Measurements from ENCODE around the gene ASIC4. TPM values are rescaled to one million over a fixed set of nuclear protein-coding genes. Genes with fewer than 3 reads are reported as not detected.

The ASIC4 gene
- total RNA-seq, 1 donor from 2014 or later, result 0.49 TPM

DNA sequence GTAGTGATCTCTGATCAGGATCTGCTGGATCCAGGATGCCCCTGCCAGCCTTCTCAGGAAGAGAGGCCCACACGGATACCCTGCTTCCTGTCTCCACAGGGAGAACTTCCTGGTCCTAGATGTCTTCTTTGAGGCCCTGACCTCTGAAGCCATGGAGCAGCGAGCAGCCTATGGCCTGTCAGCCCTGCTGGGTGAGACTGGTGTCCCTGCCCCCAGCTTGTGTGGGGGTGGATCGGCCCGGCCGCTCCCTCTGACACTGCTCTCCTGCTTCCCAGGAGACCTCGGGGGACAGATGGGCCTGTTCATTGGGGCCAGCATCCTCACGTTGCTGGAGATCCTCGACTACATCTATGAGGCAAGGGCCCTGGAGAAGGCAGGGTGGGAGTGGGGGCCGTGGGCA lies 22.7 kb downstream of the ASIC4 start:
- no peak for DNase-seq

DNA sequence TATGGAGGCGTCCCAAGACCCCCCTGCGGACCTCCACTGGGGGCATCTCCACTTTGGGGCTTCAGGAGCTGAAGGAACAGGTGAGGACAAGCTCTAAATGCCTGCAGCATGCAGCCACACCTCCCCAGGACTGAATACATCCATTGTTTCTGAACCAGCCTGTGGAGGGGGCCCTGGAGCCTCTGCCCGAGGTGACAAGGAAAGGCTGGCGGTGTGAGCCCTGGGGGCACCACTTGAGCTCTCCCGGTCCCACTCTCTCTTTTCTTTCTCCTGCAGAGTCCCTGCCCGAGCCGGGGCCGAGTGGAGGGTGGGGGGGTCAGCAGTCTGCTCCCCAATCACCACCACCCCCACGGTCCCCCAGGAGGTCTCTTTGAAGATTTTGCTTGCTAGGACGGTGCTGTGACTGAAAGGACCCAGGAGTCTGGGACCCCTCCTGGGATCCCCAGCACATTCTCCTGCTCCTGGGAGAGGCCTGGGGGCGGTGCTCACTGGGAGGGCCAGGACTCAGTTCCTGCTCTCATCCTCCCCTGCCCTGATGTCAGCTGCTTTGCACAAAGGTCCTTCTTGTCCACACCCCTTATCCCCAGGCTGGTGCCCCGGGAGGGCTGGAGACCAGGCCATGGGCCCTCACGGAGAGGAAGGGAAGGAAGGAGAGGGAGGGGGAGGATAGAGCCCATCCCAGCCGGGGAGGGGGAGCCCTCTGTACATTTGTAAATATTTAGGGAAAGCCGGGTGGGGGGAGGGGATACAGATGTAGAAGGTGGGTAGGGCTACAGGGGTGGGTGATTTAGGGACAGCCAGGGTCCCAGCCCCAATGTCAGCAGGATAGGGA lies 23.6 kb downstream of the ASIC4 start:
- DNase-seq, result no peak

DNA sequence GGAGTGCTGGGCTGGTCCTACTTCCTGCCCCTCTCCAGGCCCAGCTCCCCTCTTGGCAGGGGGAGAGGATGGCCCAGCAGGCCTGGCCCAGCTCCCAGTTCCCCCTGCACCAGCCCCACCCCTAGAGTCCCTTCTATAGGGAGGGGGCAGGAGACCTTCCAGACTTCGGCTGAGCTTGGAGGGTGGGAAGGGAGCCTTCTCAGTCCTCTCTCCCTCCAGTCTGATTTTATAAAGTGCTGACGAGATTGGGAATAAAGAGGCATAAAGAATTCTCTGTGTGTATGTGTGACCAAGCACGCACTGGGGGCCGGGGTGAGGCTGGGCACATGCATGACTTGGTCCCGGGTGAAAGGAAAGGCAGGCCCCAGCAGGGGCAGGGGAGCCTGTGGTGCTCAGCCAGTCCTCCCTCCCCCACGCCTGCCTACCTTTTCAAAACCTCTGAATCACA lies 24.2 kb downstream of the ASIC4 start:
- no peak for DNase-seq

DNA sequence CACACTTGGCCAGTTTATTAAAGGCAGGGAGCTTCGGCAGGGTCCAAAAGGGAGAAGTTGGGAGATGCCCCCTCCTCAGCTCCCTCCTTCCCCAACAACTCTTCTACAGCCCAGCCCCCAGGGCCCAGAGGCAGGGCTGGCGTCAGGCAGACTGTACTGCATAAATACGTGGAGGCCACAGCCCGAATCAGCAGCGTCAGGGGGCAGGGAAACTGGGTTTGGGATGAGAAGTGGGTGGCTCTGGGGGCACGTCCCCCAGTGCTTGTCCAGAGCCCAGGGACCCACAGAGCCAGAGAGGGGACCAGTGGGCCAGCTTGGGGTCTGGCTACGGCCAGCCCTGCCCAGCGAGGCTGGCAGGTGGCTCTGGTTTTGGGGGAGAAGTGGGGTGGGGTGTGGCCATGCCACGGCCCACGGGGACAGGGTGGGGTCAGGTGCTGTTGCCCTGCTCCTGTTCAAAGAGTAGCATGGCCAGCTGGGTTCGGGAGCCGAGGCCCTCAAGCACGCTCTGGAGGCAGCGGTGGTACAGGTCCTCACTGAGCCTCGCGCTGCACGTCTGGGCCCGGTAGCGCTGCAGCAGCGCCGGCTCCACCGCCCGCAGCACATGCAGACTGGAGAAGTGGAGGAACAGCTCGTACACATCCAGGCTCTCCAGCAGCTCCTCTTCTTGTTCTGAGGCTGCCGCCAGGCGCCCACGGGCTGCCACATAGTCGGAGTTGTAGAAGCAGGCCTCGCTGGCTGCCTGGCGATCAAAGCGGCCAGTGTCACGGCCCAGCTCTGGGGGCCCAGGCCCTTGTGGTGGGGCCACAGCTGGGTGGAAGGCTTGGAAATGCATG lies 24.9 kb downstream of the ASIC4 start:
- DNase-seq, result no peak

DNA sequence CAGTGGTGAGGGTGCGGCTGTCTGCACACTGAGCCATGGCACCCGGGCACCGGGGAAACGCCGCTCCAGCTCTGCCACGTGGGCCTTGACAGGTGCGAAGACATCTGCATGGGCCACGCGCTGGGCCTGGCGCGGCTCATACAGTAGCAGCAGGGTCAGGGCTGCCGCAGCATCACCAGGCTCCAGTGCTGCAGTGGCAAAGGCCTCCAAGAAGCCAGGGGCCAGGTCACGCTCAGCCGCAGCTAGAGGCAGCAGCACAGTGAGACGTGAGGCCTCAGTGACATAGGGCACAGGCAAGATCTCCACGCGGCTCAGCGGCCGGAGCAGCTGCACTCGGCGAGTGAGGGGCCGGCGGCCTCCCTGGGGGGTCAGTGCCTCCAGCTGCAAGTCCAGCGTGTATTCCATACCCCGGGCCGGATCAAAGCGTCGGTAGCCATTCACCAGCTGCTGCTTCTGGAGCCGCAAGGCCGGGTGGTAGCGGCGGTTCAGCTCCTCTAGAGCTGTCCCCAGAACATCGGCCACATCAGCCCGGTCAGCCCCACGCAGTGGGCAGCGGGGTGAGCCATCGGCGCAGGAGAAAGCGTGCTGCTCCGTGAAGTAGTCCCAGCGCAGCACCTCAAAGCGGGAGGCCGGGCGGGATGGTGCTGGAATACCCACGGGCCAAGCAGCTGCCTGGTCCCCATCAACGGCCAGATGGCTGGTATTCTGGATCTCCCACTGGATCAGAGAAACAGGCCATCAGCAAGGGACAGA lies 25.8 kb downstream of the ASIC4 start:
- DNase-seq, result no peak

DNA sequence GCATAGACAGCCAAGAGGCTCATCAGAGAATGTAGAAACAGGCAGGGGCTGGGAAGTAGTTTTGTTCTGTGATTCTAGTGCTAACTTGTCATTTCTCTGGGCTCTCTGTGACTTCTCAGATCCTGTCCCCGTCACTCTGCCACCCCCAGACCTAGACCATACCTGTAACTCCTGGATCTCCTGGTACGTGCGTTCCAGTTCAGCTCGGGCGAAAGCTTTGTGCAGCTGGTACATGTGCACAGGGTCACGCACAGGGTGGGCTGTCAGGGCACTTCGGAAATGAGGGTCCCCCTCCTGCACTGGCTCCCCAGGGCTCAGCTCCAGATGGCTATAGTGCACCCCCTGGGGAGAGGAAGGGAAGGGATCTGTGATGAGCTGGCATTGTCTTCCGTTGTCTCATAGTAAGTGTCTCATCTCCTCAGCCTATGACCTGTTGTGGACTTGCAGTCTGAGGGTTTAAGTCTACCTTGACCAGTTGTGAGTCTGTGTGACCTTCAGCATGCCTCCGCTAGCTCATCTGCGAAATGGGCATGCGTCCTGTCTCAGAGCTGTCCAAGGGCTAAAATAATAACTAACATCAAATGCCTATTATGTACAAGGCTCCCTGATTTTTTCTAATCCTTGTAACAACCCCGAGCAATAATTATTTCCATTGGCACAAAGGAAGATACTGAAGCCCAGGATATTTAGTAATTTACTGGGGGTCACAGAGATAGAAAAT lies 26.7 kb downstream of the ASIC4 start:
- DNase-seq, result no peak

DNA sequence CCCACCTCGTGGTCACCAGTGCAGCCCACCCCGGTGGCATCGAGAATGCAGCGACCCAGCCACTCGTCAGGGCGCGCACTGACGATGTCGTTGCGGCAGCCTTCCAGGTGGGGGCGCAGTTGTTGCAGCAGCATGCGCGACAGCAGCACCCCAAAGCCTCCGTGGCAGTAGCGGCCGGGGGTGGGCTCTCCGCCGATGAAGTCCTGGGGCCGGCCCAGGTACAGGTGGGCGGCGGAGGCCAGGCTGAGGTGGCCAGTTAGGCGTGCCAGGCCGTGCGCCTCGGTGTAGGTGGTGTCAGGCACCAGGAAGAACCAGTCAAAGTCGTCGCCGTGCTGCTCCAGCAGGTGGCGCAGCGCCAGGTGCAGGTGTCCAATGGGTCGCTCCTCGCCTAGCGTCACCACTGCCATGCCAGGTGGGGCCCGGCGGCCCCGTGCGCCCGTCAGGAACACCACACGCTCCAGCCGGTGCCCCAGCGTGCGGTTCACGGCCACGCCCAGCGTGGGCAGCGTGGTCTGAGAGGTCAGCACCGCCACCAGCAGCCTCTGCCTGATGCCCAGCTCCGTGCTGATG lies 27.4 kb downstream of the ASIC4 start:
- no peak for DNase-seq

DNA sequence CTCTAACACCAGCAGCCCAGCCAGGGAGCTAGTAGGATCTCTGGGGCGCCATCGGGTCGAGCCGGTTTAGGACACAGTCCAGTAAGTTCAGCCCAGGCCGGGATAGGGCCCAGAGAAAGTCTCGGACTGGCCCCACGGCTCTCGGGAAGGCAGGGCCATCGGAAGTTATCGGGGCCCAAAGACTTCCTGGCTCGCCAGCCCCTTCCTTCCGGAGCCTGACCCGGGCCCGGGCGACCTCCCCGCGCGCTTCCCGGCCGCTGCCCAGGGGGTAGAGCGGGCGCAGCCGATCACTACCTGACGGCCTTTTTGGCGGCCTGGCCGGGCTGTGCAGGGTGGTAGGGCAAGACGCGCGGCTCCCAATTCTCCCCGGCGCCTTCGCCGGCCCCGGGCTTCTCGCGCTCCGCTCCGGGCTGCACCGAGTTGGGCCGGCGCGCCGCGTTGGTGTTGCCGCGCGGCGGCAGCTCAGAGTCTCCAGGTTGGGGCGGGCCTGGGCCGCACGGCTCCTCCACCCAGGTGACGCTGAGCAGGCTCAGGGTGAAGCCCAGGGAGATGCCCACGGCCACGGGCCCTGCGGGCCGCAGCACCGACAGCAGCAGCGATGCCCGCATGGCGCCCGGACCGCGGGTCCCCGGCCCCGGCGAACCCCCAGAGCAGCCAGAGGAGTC lies 28.8 kb downstream of the ASIC4 start:
- DNase-seq, result no peak

DNA sequence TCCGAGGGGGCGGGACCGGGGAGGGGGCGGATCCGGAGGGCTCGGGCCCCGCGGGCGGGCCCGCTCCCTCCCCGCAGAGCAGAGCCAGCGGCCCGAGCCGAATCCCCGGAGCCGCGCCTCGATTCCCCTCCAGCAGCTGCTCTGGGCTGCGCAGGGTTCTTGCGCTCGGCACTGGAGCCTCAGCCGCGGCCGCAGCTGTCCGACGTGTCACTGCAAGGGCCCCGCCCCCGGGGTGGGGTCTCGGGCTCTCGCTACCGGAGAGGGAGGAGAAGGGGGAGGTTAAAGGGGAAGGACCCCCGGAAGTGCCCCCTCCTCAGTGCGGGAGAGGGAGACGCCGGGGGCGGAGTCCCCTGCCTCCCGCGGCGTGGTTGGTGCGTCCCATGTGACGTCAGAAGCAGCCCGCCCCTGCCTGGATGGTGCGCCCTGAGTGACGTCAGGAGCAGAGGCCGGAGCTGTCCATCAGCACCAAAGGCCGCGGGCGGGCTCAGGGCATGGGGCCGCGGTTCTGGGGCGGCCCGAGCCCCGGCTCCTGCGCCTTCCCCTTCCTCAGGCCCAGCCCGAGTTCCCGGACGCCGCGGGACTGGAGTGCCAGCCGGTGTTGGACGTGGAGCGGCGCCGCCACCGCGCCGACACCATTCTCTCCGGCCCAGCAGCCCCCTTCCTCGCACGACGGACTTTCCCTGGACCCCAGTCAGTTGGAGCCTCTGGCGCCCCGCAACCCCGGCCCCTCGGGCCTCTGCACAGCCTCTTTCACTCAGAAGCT lies 29.5 kb downstream of the ASIC4 start, which contains the start of the genes CHPF and TMEM198:
TSS of gene CHPF (minus strand) at position 214 of the 763 bp plus-strand sequence. CDS start 271 bp downstream, outside the sequence.
TSS of gene TMEM198 (plus strand) at position 433 of the 763 bp plus-strand sequence. CDS start 700 bp downstream, outside the sequence.
- DNase-seq, result peak; percentile 98

DNA sequence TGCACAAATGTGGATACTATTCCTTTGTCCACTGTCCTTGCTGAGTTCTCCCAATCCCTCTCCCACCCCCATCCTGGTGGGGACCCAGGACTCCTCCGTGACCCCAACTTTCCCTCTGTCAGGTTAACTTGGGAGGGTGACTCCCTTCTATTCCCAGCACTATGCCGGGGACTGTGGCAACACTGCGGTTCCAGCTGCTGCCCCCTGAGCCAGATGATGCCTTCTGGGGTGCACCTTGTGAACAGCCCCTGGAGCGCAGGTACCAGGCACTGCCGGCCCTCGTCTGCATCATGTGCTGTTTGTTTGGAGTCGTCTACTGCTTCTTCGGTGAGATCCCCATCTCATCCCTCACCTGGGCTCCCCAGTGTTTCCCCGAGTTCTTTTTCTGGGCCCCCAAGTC lies 30.3 kb downstream of the ASIC4 start:
- no peak for DNase-seq

DNA sequence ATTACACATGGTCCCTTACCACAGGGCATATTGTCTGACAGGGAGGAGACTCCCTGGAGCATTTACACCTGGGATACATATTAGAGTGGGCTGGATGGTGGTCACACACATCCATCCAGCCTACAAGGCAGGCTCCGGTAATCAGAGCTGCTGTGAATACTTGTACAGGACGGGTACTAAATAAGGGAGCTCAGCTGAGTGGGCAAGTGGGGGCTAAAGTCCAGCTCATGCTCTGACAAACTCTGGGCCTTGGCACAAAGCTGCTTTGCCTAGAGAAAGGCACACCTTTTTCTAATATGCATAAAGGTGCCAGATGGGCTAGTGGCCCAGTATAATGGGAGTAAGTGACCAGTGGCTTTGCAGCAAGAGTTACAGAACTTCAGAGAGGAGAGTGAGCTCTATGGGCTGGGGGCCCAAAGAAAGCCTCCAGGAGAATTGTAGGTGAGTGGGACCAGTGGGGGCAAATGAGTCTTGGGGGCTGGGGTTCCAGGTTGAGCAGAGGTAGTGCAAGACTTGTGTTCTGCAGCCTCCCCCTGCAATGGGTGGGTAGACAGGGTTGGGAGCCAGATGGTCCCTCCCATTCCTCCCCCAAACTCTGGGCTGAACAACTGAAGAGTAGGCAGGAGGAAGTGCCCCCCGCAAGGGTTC lies 31.1 kb downstream of the ASIC4 start:
- no peak for DNase-seq

DNA sequence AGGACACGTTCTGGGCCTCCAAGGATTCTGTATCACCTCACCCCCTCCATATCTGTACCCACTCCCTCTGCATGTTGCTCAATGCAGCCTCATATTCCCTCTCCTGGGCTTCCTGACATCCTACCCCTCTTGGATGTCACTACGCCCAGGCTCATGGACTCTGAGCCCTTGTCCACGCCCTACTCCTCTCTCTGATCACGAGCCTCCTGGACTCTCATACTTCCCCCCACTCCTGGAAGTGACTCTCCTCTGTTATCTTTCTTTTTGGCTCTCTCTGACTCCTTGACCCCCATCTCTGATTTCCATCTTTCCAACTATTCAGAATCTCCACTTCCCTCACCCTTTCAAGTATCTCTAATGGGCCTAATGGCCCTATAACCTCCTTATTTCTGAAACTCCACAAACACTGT lies 31.7 kb downstream of the ASIC4 start:
- DNase-seq, result no peak

DNA sequence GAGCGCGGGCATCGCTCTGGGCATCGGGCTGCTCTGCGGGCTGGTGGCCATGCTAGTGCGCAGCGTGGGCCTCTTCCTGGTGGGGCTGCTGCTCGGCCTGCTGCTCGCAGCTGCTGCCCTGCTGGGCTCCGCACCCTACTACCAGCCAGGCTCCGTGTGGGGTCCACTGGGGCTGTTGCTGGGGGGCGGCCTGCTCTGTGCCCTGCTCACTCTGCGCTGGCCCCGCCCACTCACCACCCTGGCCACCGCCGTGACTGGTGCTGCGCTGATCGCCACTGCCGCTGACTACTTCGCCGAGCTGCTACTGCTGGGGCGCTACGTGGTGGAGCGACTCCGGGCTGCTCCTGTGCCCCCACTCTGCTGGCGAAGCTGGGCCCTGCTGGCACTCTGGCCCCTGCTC lies 33.3 kb downstream of the ASIC4 start:
- no peak for DNase-seq

DNA sequence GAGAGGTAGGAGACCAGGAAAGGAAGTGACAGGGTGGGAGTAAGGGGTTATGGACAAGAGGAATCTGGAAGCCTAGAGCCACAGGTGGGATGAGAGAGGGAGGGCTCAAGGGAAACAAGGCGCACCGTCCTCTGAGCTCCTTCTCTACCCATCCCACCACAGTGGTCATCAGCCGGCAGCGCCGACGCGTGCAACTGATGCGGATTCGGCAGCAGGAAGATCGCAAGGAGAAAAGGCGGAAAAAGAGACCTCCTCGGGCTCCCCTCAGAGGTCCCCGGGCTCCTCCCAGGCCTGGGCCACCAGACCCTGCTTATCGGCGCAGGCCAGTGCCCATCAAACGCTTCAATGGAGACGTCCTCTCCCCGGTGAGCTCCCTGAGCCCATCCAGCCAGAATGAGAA lies 34.7 kb downstream of the ASIC4 start:
- no peak for DNase-seq

DNA sequence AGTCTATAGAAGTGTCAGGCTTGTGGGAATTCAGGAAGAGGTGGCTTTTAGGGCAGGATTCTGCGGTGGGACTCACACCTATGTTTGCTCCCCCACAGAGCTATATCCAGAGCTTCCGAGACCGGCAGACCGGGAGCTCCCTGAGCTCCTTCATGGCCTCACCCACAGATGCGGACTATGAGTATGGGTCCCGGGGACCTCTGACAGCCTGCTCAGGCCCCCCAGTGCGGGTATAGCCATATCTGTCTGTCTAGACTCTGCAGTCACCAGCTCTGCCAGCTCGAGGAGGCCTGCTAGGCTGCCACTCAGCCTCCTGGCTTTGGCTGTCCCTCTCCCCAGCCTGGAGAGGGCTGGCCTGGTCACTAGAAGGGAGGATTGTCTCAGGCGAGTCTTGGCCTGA lies 35.3 kb downstream of the ASIC4 start:
- no peak for DNase-seq

DNA sequence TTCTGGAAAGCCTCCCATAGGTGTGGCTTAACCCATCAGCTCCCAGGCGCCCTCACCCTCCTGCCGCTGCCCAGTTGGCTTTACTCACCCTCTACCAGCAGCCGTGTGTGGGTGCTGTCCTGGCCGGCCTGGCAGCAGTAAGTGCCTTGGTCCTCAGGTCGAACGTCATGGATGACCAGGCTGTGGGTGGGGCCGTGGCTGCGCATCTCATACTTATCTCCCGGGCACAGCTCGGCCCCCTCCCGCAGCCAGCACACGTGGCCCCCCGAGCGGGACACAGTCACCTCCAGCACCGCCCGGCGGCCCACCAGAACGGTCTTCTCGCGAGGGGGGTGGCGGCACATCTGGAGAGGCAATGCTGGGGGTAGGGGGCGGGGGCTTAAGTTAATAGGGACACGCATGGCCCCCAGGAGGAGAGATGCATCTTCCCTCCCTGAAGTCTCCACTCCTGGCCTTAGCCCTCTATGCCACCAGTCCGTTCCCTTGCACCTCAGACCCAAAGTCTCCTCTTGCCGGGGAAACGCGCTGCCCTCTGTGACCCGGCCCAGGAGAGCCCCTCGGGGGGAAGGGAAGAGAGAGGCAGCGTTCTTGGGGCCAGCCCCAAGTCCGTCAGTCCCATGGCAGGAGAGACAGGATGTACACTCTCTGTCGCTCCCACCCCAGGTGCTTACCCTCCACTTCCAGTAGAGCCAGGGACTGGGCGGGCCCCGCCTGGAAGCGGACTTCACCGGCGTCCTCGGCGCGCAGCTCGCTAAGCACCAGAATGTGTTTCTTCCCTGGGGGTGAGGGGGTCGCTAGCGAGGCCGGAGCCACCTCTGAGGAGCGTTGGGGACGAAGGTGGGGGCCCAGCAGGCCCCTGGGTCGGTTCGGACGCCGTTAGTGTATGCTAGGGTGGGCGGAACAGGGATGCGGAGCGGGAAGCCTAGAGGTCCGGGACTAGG lies 37.4 kb downstream of the ASIC4 start:
- no peak for DNase-seq

DNA sequence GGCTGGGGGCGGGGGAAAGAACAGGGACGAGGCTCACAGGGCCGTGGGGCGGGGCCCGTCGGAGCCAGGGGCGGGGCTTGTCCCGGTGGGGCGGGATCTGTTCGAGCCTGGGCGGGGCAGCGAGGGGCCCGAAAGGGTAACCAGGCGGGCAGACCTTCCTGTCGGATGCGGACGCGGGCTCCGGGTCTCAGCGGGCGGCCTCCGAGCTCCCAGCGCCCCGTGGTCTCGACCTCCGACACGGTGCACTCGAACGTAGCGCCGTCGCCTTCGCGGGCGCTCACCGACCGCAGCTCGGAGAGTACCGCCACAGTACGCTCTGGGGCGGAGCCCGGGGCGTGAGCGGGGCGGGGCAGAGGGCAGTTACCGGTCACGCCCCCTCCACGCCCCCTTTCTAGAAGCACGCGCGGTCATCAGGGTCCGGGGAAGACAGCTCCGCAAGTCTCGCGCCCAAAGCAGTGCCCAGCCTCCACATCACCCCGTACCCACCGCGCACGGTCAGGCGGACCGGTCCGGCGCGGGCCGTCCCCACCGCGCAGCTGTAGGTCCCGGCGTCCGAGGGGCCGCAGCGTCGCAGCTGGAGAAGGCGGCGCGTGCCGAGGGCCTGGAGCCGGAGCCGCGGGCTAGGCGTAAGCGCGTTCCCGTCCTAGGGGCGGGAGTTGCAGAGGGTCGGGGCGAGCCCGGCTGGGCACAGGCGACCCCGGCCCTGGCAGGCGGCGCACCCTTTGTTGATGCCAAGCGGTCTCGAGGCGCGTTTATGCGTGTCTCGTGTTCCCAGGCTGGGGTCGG lies 38.3 kb downstream of the ASIC4 start:
- DNase-seq, result peak; percentile 27

DNA sequence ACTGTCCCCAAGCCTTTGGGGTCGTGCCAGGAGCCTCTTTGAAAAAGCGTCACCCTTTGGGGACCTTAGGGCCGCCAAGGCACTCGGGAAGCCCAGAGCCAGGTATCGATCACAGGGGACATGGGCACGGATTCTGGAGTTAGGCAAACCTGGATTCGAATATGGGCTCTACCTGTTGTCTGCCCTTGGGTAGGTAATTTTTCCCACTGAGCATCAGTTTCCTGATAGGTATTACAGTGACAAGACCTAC lies 38.8 kb downstream of the ASIC4 start:
- DNase-seq, result no peak
